Naive thymus-derived CD4-positive, alpha-beta T cell (primary cell): ENCODE measurements around the gene DUSP22. TPM values are rescaled to one million over a fixed set of nuclear protein-coding genes. Genes with fewer than 3 reads are reported as not detected.
"Not testable (repeated sequence)": the region's sequence is repeated elsewhere in the genome, so short reads cannot be mapped to it uniquely, and the experiment has no call there.

Experiments
- ATAC-seq: fragments of 150-1000 bp; cut with Tn5 transposase; 2 replicates; pipeline ENCODE4 v1.10.0; 2021; ENCODE audit warnings: mild to moderate bottlenecking, moderate library complexity
- CTCF ChIA-PET: fragments of 350-600 bp; sonication (Branson Sonifier 250); formaldehyde crosslinking; loops from one replicate; lab custom pipeline; 2021; ENCODE audit warnings: antibody characterized with exemption; lab: Charles Lee
- POLR2A ChIA-PET: fragments of 350-600 bp; sonication (Branson Sonifier 250); formaldehyde crosslinking; loops from one replicate; lab custom pipeline; 2021; ENCODE audit warnings: antibody characterized with exemption, inconsistent platforms; lab: Charles Lee
- DNase-seq, 9 donors: peaks; one replicate each; pipeline versions ENCODE4 v3.0.0 to v3.0.0-alpha.2; 2020 to 2022; ENCODE audit warnings: mixed read lengths in 1 of 9
- H3K27ac ChIP-seq: one replicate; pipeline ENCODE4 v1.7.0; 2013; ENCODE audit warnings: mild to moderate bottlenecking, low read depth, low read length, moderate library complexity
- H3K27me3 ChIP-seq, 2 donors: one replicate each; pipeline ENCODE4 v1.7.0; 2013; ENCODE audit warnings: low read length in 2 of 2, mild to moderate bottlenecking in 2 of 2, moderate library complexity in 2 of 2; ENCODE audit not compliant: control insufficient read depth in 2 of 2, insufficient read depth in 2 of 2
- H3K36me3 ChIP-seq, 3 experiments: 1 replicate in 2 of 3; 2 replicates in 1 of 3; pipeline ENCODE4 v1.7.0; 2013; ENCODE audit warnings: low read length in 3 of 3, mild to moderate bottlenecking in 3 of 3, moderate library complexity in 1 of 3; ENCODE audit not compliant: insufficient read depth in 3 of 3, control insufficient read depth in 2 of 3
- H3K4me1 ChIP-seq, 2 donors: one replicate each; pipeline ENCODE4 v1.7.0; 2013; ENCODE audit warnings: low read length in 2 of 2, mild to moderate bottlenecking in 2 of 2, moderate library complexity in 1 of 2; ENCODE audit not compliant: control insufficient read depth in 2 of 2, insufficient read depth in 2 of 2
- H3K4me3 ChIP-seq: 2 replicates; pipeline ENCODE4 v1.7.0; 2013; ENCODE audit warnings: mild to moderate bottlenecking, low read length
- H3K9me3 ChIP-seq, 3 experiments: 1 replicate in 2 of 3; 2 replicates in 1 of 3; pipeline ENCODE4 v1.7.0; 2013; ENCODE audit warnings: low read length in 3 of 3; ENCODE audit not compliant: control insufficient read depth in 2 of 3
- H3K27ac Mint-ChIP-seq, 9 donors: one replicate each; pipeline ENCODE4 v1.8.0; 2020 to 2022; ENCODE audit warnings: mixed read lengths in 9 of 9, mild to moderate bottlenecking in 8 of 9, moderate library complexity in 5 of 9, inconsistent platforms in 2 of 9
- H3K27me3 Mint-ChIP-seq, 5 donors: one replicate each; pipeline ENCODE4 v1.8.0; 2021 to 2022; ENCODE audit warnings: mixed read lengths in 5 of 5, mild to moderate bottlenecking in 1 of 5
- H3K36me3 Mint-ChIP-seq, 5 donors: one replicate each; pipeline ENCODE4 v1.8.0; 2020 to 2022; ENCODE audit warnings: mixed read lengths in 5 of 5, mild to moderate bottlenecking in 3 of 5, inconsistent platforms in 1 of 5
- H3K4me1 Mint-ChIP-seq, 7 donors: one replicate each; pipeline ENCODE4 v1.8.0; 2020 to 2022; ENCODE audit warnings: mixed read lengths in 7 of 7, mild to moderate bottlenecking in 3 of 7, inconsistent platforms in 1 of 7
- H3K4me3 Mint-ChIP-seq, 10 donors: one replicate each; pipeline ENCODE4 v1.8.0; 2020 to 2022; ENCODE audit warnings: mild to moderate bottlenecking in 10 of 10, mixed read lengths in 10 of 10, moderate library complexity in 6 of 10, inconsistent platforms in 2 of 10
- H3K9me3 Mint-ChIP-seq, 11 donors: one replicate each; pipeline ENCODE4 v1.8.0; 2020 to 2022; ENCODE audit warnings: mixed read lengths in 11 of 11, mild to moderate bottlenecking in 4 of 11, inconsistent platforms in 1 of 11, moderate library complexity in 1 of 11
- intact Hi-C, 2 donors: fragments of 100-400 bp; cut with micrococcal nuclease; formaldehyde crosslinking; loops; one replicate each; pipeline ENCODE4 v1.15.1; 2023
- polyA plus RNA-seq, 2 donors: library from polyadenylated mRNA; unstranded; fragments of 300-500 nt; fragmentation: Illumina TruSeq; gene quantifications; one replicate each; pipeline ENCODE4 v1.2.3, GENCODE V29; 2021
- total RNA-seq, 6 experiments: library from RNA in 5 of 6; stranded (reverse) in 5 of 6; gene quantifications; 1 replicate in 5 of 6; 2 replicates in 1 of 6; pipeline ENCODE4 v1.2.3 and lab custom pipeline; 2021 to 2026

Gene DUSP22
- total and polyA plus RNA-seq, 7 experiments from 2014 or later = 24.8 to 57.2 (median 36.6) TPM

DNA sequence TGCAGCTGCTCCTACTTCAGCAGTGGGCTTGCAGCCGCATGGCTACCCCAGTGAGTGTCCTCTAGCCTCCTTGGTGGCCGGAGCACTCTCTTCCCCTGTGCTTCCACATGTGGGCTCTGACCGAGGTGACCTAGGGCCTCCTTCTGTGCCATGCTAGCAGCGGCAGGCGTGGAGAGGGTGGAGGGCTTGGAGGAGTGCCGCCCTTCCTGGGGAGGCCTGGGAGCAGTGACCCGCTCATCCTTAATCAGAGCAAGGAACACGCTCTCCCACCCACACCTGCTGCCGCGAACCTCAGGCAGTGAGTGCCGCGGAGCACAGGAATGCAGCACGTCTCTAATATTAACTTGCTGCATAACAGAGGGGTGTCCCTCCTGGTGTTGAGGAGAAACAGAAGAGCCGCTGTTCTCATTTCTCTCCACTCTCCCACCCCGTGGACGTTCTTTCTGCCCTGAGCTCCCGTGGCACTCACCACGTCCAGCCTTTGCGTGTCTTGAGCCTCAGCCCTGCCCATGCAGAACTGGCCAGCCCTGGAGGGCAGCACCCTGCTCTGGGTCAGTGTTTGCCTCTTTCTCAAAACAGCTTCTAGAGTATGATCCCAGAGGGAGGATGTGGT, 31.9 kb downstream of the DUSP22 start:
- Mint-ChIP-seq H3K27ac (no peak overlapping the region), H3K4me3 (no peak overlapping the region), H3K27me3 (no peaks in the 10 kb centered on the region), H3K4me1 (peaks cover 0 to 12% (median 5%) of the 10 kb centered on the region in 7 donors), H3K9me3 (no peaks in the 10 kb centered on the region), H3K36me3 (peaks cover 0 to 8% (median 5%) of the 10 kb centered on the region in 5 donors)
- POLR2A ChIA-PET = interaction anchor here (0.7 kb wide), 1 partner anchor 33 kb away, joined by 3 read pairs; no protein-coding TSS in a partner anchor
- Histone ChIP-seq H3K4me3 (no peak overlapping the region), H3K4me1 (no peaks in the 10 kb centered on the region), H3K27ac (no peak overlapping the region), H3K9me3 (no peaks in the 10 kb centered on the region), H3K36me3 (no peaks in the 10 kb centered on the region), H3K27me3 (no peaks in the 10 kb centered on the region)
- peak; percentile 10 for ATAC-seq
- intact Hi-C loops = no loop called here
- DNase-seq = no peak
- CTCF ChIA-PET = no interaction called here

DNA sequence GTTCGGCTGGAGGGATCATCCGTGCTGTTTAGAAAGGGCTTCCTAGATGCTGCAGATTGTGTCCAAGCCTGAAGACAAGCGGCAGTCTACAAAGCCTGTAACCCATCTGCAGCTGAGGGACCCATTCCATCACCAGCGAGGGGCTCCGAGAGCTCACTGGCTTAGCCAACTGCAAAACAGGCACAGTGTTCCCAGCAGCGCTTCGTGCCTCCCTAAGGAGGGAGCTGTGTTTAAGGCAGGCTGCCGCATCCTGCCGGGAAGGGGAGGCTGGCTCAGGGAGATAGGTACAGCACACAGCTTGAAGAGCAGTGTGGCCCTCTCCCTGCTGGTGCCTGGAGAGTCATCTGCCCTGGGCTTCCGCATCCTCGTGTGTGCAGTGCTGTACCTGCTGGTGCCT, 32.4 kb downstream of the DUSP22 start:
- Histone ChIP-seq H3K4me3 (no peak overlapping the region), H3K9me3 (no peaks in the 10 kb centered on the region), H3K27me3 (no peaks in the 10 kb centered on the region), H3K4me1 (no peaks in the 10 kb centered on the region), H3K36me3 (no peaks in the 10 kb centered on the region), H3K27ac (no peak overlapping the region)
- ChIA-PET CTCF (no interaction called here), POLR2A (interaction anchor here (0.7 kb wide), 1 partner anchor 34 kb away, joined by 3 read pairs; no protein-coding TSS in a partner anchor)
- Mint-ChIP-seq H3K4me3 (no peak overlapping the region), H3K4me1 (peaks cover 0 to 8% (median 0%) of the 10 kb centered on the region in 7 donors), H3K36me3 (peaks cover 0 to 6% (median 3%) of the 10 kb centered on the region in 5 donors), H3K9me3 (no peaks in the 10 kb centered on the region), H3K27ac (no peak overlapping the region), H3K27me3 (no peaks in the 10 kb centered on the region)
- DNase-seq = no peak
- intact Hi-C loops = no loop called here
- ATAC-seq = no peak

DNA sequence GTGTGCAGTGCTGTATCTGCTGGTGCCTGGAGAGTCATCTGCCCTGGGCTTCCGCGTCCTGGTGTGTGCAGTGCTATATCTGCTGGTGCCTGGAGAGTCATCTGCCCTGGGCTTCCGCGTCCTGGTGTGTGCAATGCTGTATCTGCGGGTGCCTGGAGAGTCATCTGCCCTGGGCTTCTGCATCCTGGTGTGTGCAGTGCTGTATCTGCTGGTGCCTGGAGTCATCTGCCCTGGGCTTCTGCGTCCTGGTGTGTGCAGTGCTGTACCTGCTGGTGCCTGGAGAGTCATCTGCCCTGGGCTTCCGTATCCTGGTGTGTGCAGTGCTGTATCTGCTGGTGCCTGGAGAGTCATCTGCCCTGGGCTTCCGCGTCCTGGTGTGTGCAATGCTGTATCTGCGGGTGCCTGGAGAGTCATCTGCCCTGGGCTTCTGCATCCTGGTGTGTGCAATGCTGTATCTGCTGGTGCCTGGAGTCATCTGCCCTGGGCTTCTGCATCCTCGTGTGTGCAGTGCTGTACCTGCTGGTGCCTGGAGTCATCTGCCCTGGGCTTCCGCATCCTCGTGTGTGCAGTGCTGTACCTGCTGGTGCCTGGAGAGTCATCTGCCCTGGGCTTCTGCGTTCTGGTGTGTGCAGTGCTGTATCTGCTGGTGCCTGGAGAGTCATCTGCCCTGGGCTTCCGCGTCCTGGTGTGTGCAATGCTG, 33.0 kb downstream of the DUSP22 start:
- H3K9me3 Mint-ChIP-seq, ATAC-seq, H3K4me1 Mint-ChIP-seq, DNase-seq, H3K9me3 ChIP-seq, POLR2A ChIA-PET, H3K27me3 ChIP-seq, H3K4me1 ChIP-seq, intact Hi-C loops, H3K27me3 Mint-ChIP-seq, H3K4me3 ChIP-seq, CTCF ChIA-PET, H3K27ac Mint-ChIP-seq, H3K36me3 ChIP-seq, H3K4me3 Mint-ChIP-seq, H3K27ac ChIP-seq, H3K36me3 Mint-ChIP-seq: not testable (repeated sequence)

DNA sequence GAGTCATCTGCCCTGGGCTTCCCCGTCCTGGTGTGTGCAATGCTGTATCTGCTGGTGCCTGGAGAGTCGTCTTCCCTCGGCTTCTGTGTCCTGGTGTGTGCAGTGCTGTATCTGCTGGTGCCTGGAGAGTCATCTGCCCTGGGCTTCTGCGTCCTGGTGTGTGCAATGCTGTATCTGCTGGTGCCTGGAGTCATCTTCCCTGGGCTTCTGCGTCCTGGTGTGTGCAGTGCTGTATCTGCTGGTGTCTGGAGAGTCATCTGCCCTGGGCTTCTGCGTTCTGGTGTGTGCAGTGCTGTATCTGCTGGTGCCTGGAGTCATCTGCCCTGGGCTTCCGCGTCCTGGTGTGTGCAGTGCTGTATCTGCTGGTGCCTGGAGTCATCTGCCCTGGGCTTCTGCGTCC, 33.8 kb downstream of the DUSP22 start:
- ATAC-seq, H3K4me1 Mint-ChIP-seq, H3K4me3 ChIP-seq, H3K36me3 Mint-ChIP-seq, CTCF ChIA-PET, H3K36me3 ChIP-seq, H3K27me3 Mint-ChIP-seq, DNase-seq, H3K27me3 ChIP-seq, H3K4me1 ChIP-seq, H3K4me3 Mint-ChIP-seq, H3K9me3 ChIP-seq, H3K27ac Mint-ChIP-seq, POLR2A ChIA-PET, H3K27ac ChIP-seq, intact Hi-C loops, H3K9me3 Mint-ChIP-seq: not testable (repeated sequence)

DNA sequence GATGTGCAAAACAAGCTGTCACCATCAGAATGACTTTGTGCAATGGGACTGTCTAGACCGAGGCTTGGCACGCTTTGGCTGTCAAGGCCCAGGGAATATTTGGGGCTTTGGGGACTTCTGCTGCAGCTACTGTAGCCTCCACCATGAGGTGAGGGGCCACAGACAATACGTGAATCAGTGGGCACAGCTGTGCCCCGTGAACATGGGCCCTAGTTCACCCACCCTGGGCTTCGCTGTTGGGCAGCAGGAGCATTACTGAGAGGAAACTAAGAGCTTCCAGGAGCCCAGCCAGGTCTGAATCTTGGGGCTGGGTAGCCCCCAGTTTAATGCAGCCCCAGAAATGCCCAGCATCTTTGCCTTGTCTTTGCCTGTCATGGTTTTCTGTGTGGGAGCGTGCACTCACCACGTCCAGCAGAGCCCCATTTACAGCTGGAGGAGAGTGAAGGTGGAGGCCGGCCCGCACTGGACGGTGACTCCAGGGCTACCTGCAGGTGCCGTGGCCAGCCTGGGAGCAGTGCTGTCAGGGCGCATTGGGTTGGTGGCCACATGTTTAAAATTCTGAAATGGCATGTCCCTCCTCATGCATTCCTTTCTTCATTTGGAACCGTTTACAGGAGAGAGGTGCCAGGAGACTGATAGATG, 34.7 kb downstream of the DUSP22 start:
- ATAC-seq (no peak), DNase-seq (no peak)
- Histone ChIP-seq H3K4me3 (no peak overlapping the region), H3K4me1 (no peaks in the 10 kb centered on the region), H3K27ac (no peak overlapping the region), H3K9me3 (no peaks in the 10 kb centered on the region), H3K36me3 (no peaks in the 10 kb centered on the region), H3K27me3 (no peaks in the 10 kb centered on the region)
- no peaks in the 10 kb centered on the region for H3K9me3 Mint-ChIP-seq
- H3K4me3 Mint-ChIP-seq = no peak overlapping the region
- intact Hi-C loops = no loop called here
- ChIA-PET CTCF (interaction anchor here (0.5 kb wide), 1 partner anchor 65 kb away, joined by 3 read pairs; the partner anchor contains the start of gene IRF4), POLR2A (no interaction called here)
- peak overlapping the region in 2 of 9 donors; percentile 37 to 51 for H3K27ac Mint-ChIP-seq
- H3K36me3 Mint-ChIP-seq = peaks cover 0 to 6% (median 3%) of the 10 kb centered on the region in 5 donors
- H3K4me1 Mint-ChIP-seq = peaks cover 0 to 8% (median 0%) of the 10 kb centered on the region in 7 donors
- H3K27me3 Mint-ChIP-seq = no peaks in the 10 kb centered on the region

DNA sequence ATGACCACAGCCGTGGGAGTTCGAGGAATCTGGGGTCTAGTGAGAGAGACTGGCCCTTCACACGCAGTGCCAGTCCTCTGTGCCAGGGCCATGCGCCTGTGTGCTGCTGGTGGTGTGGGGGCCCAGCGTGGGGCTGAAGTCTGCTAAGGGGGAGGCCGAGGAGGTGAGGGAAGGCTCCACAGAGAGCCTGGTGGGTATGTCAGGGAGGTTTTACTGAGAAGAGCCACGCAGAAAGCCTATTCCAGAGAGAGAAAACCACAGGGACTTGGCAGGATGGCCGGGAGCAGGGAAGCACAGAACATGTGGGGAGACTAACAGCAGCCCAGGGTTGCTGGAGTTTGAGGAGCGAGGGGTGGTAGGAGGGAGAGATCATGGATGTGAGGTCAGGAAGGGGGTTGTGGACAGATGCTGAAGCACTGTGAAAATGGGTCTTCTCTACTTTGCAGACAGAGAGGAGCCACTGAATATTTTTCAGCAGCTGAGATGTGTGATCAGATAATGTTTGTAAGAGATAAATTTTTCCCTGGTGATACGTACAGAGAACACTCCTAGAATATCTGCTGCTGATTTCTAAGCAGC, 35.3 kb downstream of the DUSP22 start:
- Mint-ChIP-seq H3K27ac (peak overlapping the region in 1 of 9 donors; percentile 51), H3K4me3 (no peak overlapping the region), H3K4me1 (peaks cover 0 to 8% (median 0%) of the 10 kb centered on the region in 7 donors), H3K9me3 (no peaks in the 10 kb centered on the region), H3K27me3 (no peaks in the 10 kb centered on the region), H3K36me3 (peaks cover 0 to 6% (median 3%) of the 10 kb centered on the region in 5 donors)
- no peaks in the 10 kb centered on the region for H3K4me1 ChIP-seq
- H3K9me3 ChIP-seq = no peaks in the 10 kb centered on the region
- no peaks in the 10 kb centered on the region for H3K27me3 ChIP-seq
- intact Hi-C loops = no loop called here
- H3K36me3 ChIP-seq = no peaks in the 10 kb centered on the region
- ATAC-seq (no peak), DNase-seq (no peak)
- no peak overlapping the region for H3K27ac ChIP-seq
- ChIA-PET POLR2A (no interaction called here), CTCF (no interaction called here)
- H3K4me3 ChIP-seq = no peak overlapping the region
